GM21529 (cell line): Measurements from ENCODE around the gene MS4A14.
"Not testable (repeated sequence)": the region's sequence is repeated elsewhere in the genome, so short reads cannot be mapped to it uniquely, and the experiment has no call there.

Experiments used
- ATAC-seq: cut with Tn5 transposase; IDR thresholded peaks from one replicate; pipeline ENCODE4 v1.9.1; 2021; ENCODE audit not compliant: unreplicated experiment

MS4A14 gene

GRCh38 chr11:60378354-60378753, 17.9 kb upstream of the MS4A14 start, which contains the start of gene MS4A7:
Gene MS4A7 (plus strand): TSS chr11:60378532. CDS start chr11:60383142, 4,610 bp downstream.
- ATAC-seq, result peak; percentile 93

- ATAC-seq, result peak; percentile 95
These were observed 6.9 kb upstream of the MS4A14 start for GRCh38 chr11:60389279-60389910.

GRCh38 chr11:60390419-60390818, 5.8 kb upstream of the MS4A14 start:
- ATAC-seq, result no peak

GRCh38 chr11:60392361-60392760, 3.9 kb upstream of the MS4A14 start:
- ATAC-seq, result no peak

GRCh38 chr11:60393016-60393415, 3.2 kb upstream of the MS4A14 start:
- ATAC-seq, result no peak

GRCh38 chr11:60394666-60395380, 1.4 kb upstream of the MS4A14 start:
- ATAC-seq, result no peak

- peak; percentile 79 for ATAC-seq
These were observed 540 bp downstream of the MS4A14 start for GRCh38 chr11:60396799-60397198.

GRCh38 chr11:60420015-60420414, 23.8 kb downstream of the MS4A14 start:
- ATAC-seq, result no peak

- ATAC-seq, result no peak
These were observed 26.4 kb downstream of the MS4A14 start for GRCh38 chr11:60422609-60423008.

- ATAC-seq, result no peak
These were observed 32.3 kb downstream of the MS4A14 start for GRCh38 chr11:60428517-60428916.

GRCh38 chr11:60429272-60429671, 33.0 kb downstream of the MS4A14 start, which contains the start of gene MS4A5:
Gene MS4A5 (plus strand): TSS chr11:60429572. CDS start chr11:60429675, 103 bp downstream.
- no peak for ATAC-seq

GRCh38 chr11:60431251-60431650, 35.0 kb downstream of the MS4A14 start:
- no peak for ATAC-seq

- no peak for ATAC-seq
These were observed 37.1 kb downstream of the MS4A14 start for GRCh38 chr11:60433401-60433800.

- ATAC-seq, result no peak
These were observed 50.8 kb downstream of the MS4A14 start for GRCh38 chr11:60447070-60447469.

- ATAC-seq, result no peak
These were observed 51.6 kb downstream of the MS4A14 start for GRCh38 chr11:60447846-60448245.

- ATAC-seq, result not testable (repeated sequence)
These were observed 54.9 kb downstream of the MS4A14 start for GRCh38 chr11:60451185-60451584.

- ATAC-seq, result no peak
These were observed 58.0 kb downstream of the MS4A14 start for GRCh38 chr11:60454212-60454611.

- ATAC-seq, result peak; percentile 84
These were observed 59.3 kb downstream of the MS4A14 start, which contains the start of gene MS4A1 for GRCh38 chr11:60455531-60456042. Gene MS4A1 (plus strand): TSS chr11:60455847. CDS start chr11:60462375, 6,528 bp downstream.

GRCh38 chr11:60457576-60457975, 61.3 kb downstream of the MS4A14 start:
- ATAC-seq, result peak; percentile 40

GRCh38 chr11:60459345-60459744, 63.1 kb downstream of the MS4A14 start:
- peak; percentile 27 for ATAC-seq
